Upper lobe of left lung (tissue), 6 donors: ENCODE measurements around the gene C1orf141. TPM values are rescaled to one million over a fixed set of nuclear protein-coding genes. Genes with fewer than 3 reads are reported as not detected.
"Not testable (repeated sequence)": the region's sequence is repeated elsewhere in the genome, so short reads cannot be mapped to it uniquely, and the experiment has no call there.

ENCODE experiments used
- ATAC-seq, 2 donors: fragments of 200-7000 bp; cut with Tn5 transposase; one replicate each; pipeline ENCODE4 v1.9.1; 2022; ENCODE audit warnings: mild to moderate bottlenecking in 2 of 2, moderate library complexity in 2 of 2; ENCODE audit not compliant: low FRiP score in 2 of 2
- DNase-seq, 2 donors: peaks; one replicate each; pipeline ENCODE4 v3.0.0-alpha.2; 2019 to 2020
- H3K27ac ChIP-seq, 4 donors: fragments of 200-600 bp; sonication (generic); one replicate each; pipeline ENCODE4 v1.5.1; 2016 to 2019
- H3K27me3 ChIP-seq, 4 donors: fragments of 200-600 bp; sonication (generic); one replicate each; pipeline ENCODE4 v1.5.1; 2017 to 2019
- H3K36me3 ChIP-seq, 4 donors: fragments of 200-600 bp; sonication (generic); one replicate each; pipeline ENCODE4 v1.5.1; 2016 to 2019
- H3K4me1 ChIP-seq, 4 donors: fragments of 200-600 bp; sonication (generic); one replicate each; pipeline ENCODE4 v1.5.1; 2018 to 2019
- H3K4me3 ChIP-seq, 4 donors: fragments of 200-600 bp; sonication (generic); one replicate each; pipeline ENCODE4 v1.5.1; 2017 to 2019; ENCODE audit warnings: mild to moderate bottlenecking in 2 of 4, moderate library complexity in 1 of 4
- H3K9me3 ChIP-seq, 4 donors: fragments of 200-600 bp; sonication (generic); one replicate each; pipeline ENCODE4 v1.5.1; 2018 to 2019
- CTCF ChIP-seq, 6 experiments: fragments of 450-650 bp in 4 of 6; fragments of 200-600 bp in 2 of 6; sonication (generic) in 2 of 6; IDR thresholded peaks; one replicate each; pipeline ENCODE4 v1.5.1; 2016 to 2019; ENCODE audit warnings: antibody characterized with exemption in 6 of 6
- EP300 ChIP-seq, 4 donors: sonication (generic); formaldehyde crosslinking; IDR thresholded peaks; one replicate each; pipeline ENCODE4 v1.5.1; 2017; ENCODE audit warnings: antibody characterized with exemption in 4 of 4, control low read depth in 2 of 4
- POLR2A ChIP-seq, 4 donors: fragments of 450-650 bp; IDR thresholded peaks; one replicate each; pipeline ENCODE4 v1.5.1; 2016 to 2017; ENCODE audit warnings: antibody characterized with exemption in 4 of 4, mild to moderate bottlenecking in 2 of 4
- POLR2AphosphoS5 ChIP-seq, 2 donors: sonication (generic); formaldehyde crosslinking; IDR thresholded peaks; one replicate each; pipeline ENCODE4 v1.5.1; 2017; ENCODE audit warnings: antibody characterized with exemption in 2 of 2
- WGBS, 2 donors: methylation state at CpG; one replicate each; pipeline ENCODE4 v1.1.5; 2017 to 2018; 5-methylcytosine and 5-hydroxymethylcytosine counted together
- total RNA-seq, 6 donors: library from RNA; depleted of rRNA in 4 of 6; stranded (reverse); fragments of >200 nt in 4 of 6; gene quantifications; one replicate each; pipeline versions ENCODE4 v1.1.0 to v1.2.1, GENCODE V29; 2016 to 2021
- donor health status: DM: no; HTN: no; CAD: no; lungs with moderate emphysema.
- donor health status: DM: no; HTN: yes; CAD: no; lungs with severe emphysema.

The C1orf141 gene
- total RNA-seq, 6 donors from 2014 or later = 0.61 to 9.2 (median 1.0) TPM; not detected in 1

DNA sequence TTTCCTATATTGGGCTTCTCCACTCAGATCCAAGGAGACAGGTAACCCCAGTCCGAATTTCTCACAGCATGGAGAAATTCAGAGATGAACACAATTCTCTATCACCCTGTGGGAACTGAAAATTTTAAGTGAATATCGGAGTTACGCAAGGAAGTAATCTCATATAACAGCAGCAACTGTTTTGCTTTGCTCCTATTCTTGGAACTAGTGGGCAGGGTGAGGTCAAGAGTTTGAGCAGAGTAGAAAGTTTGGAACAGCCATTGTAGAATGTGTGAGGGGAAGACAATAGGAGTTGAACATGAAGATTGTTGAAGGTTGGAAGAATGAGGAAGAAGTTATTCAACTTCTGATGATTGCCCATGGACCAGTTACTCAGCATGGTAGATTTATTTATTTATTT, 56.5 kb downstream of the C1orf141 start:
- ATAC-seq (no peak), DNase-seq (no peak)
- no peaks in the 10 kb centered on the region for H3K36me3 ChIP-seq
- H3K9me3 ChIP-seq = no peaks in the 10 kb centered on the region
- no peaks in the 10 kb centered on the region for H3K27me3 ChIP-seq
- H3K4me1 ChIP-seq = no peaks in the 10 kb centered on the region
- no peak overlapping the region for H3K27ac ChIP-seq
- H3K4me3 ChIP-seq = no peak overlapping the region
- TF ChIP-seq POLR2AphosphoS5 (IDR thresholded peaks at IDR 0.05) (no peak), EP300 (IDR thresholded peaks at IDR 0.05) (no peak), POLR2A (IDR thresholded peaks at IDR 0.05) (no peak), CTCF (IDR thresholded peaks at IDR 0.05) (no peak)
- 92 to 94% methylated on average over 3 of the region's 3 CpGs for WGBS, 2 donors

GRCh38 chr1:67077593-67077992, 57.2 kb downstream of the C1orf141 start:
- H3K27me3 ChIP-seq = no peaks in the 10 kb centered on the region
- no peaks in the 10 kb centered on the region for H3K4me1 ChIP-seq
- DNase-seq (no peak), ATAC-seq (no peak)
- no peak overlapping the region for H3K4me3 ChIP-seq
- no peaks in the 10 kb centered on the region for H3K9me3 ChIP-seq
- H3K27ac ChIP-seq = no peak overlapping the region
- no peak for TF ChIP-seq CTCF (IDR thresholded peaks at IDR 0.05)
- WGBS, 2 donors = 83 to 100% methylated on average over 1 of the region's 1 CpG
- no peaks in the 10 kb centered on the region for H3K36me3 ChIP-seq

DNA sequence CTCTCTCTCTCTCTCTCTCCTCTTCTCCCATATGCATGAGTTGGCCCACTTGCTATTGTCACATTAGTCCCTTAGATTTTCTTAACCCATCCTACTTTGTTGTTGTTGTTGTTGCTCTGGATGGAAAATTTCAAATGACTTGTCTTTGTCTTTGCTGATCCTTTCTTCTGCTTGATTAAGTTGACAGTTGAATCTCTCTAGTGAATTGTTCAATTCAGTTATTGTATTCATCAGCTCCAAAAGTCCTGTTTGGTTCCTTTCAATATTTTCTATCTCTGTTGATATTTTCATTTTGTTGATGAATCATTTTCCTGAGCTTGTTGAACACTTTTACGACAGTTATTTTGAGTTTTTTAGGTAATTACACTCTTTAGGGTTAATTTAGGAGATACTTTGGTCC, 62.0 kb downstream of the C1orf141 start:
- H3K9me3 ChIP-seq = peaks cover 0 to 7% (median 6%) of the 10 kb centered on the region in 4 donors
- no peak overlapping the region for H3K4me3 ChIP-seq
- no peak for ATAC-seq
- H3K4me1 ChIP-seq = no peaks in the 10 kb centered on the region
- H3K27me3 ChIP-seq = no peaks in the 10 kb centered on the region
- DNase-seq = no peak
- H3K36me3 ChIP-seq = no peaks in the 10 kb centered on the region
- no peak for TF ChIP-seq POLR2AphosphoS5 (IDR thresholded peaks at IDR 0.05)
- TF ChIP-seq EP300 (IDR thresholded peaks at IDR 0.05) = no peak
- no peak for TF ChIP-seq POLR2A (IDR thresholded peaks at IDR 0.05)
- no peak for TF ChIP-seq CTCF (IDR thresholded peaks at IDR 0.05)
- 87 to 89% methylated on average over 1 of the region's 1 CpG for WGBS, 2 donors
- no peak overlapping the region for H3K27ac ChIP-seq

DNA sequence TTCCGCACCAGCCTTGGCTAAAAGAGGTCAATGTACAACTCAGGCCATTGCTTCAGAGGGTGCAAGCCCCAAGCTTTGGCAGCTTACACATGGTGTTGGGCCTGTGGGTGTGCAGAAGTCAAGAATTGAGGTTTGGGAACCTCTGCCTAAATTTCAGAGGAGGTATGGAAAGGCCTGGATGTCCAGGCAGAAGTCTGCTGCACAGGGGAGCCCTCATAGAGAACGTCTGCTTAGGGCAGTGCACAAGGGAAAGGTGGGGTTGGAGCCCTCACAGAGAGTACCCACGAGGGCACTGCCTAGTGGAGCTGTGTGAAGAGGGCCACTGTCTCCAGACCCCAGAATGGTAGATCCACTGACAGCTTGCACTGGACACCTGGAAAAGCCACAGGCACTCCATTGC, 67.1 kb downstream of the C1orf141 start:
- 61% methylated on average over 3 of the region's 3 CpGs; no CpG with 5 or more reads in 1 of the 2 donors for WGBS, 2 donors
- not testable (repeated sequence) for H3K36me3 ChIP-seq, H3K27ac ChIP-seq, H3K4me3 ChIP-seq, DNase-seq, ATAC-seq, H3K27me3 ChIP-seq, H3K4me1 ChIP-seq
- H3K9me3 ChIP-seq = peaks cover 0 to 13% (median 9%) of the 10 kb centered on the region in 4 donors

DNA sequence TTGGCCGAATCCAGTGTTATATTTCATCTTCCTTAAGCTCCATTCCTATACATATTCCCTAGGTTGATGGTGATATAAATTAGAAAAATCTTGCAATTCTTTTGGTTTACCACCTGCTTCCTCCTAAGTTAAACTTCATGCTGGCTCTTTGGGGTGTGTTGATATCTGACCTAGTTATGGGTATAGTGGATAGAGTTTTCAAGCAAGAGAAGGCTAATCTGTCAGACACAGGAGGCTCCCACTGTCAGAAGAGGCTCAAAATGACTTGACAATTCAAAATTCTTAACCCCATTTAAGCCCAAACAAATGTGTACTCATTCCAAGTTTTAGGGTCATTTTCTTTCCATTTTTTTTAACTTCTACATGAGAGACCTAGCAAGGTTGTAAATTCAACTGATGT, 72.4 kb downstream of the C1orf141 start:
- Histone ChIP-seq H3K4me3 (no peak overlapping the region), H3K36me3 (no peaks in the 10 kb centered on the region), H3K27ac (no peak overlapping the region), H3K27me3 (no peaks in the 10 kb centered on the region), H3K9me3 (peaks cover 0 to 3% (median 1%) of the 10 kb centered on the region in 4 donors), H3K4me1 (no peaks in the 10 kb centered on the region)
- 95% methylated on average over 1 of the region's 1 CpG for WGBS, 2 donors
- ATAC-seq (no peak), DNase-seq (no peak)
- no peak for TF ChIP-seq POLR2A (IDR thresholded peaks at IDR 0.05)
- no peak for TF ChIP-seq POLR2AphosphoS5 (IDR thresholded peaks at IDR 0.05)
- TF ChIP-seq EP300 (IDR thresholded peaks at IDR 0.05) = no peak
- TF ChIP-seq CTCF (IDR thresholded peaks at IDR 0.05) = no peak
